Uterus (tissue), 4 donors: ENCODE measurements around the gene KLK8. TPM values are rescaled to one million over a fixed set of nuclear protein-coding genes. Genes with fewer than 3 reads are reported as not detected.
"Not testable (repeated sequence)": the region's sequence is repeated elsewhere in the genome, so short reads cannot be mapped to it uniquely, and the experiment has no call there.

Experiments
- DNase-seq, 2 donors: peaks; one replicate each; pipeline ENCODE4 v3.0.0-alpha.2; 2019 to 2020
- H3K27ac ChIP-seq, 2 donors: fragments of 200-600 bp; sonication (generic); 1 replicate in 1 of 2; 2 replicates in 1 of 2; pipeline ENCODE4 v1.5.1; 2016 to 2018
- H3K27me3 ChIP-seq, 2 donors: fragments of 200-600 bp; sonication (generic); one replicate each; pipeline ENCODE4 v1.5.1; 2018 to 2019; ENCODE audit warnings: control low read depth in 1 of 2
- H3K36me3 ChIP-seq, 2 donors: fragments of 200-600 bp; sonication (generic); one replicate each; pipeline ENCODE4 v1.5.1; 2019; ENCODE audit warnings: control low read depth in 1 of 2
- H3K4me1 ChIP-seq, 2 donors: fragments of 200-600 bp; sonication (generic); one replicate each; pipeline ENCODE4 v1.5.1; 2018 to 2019; ENCODE audit warnings: control low read depth in 1 of 2
- H3K4me3 ChIP-seq, 2 donors: fragments of 200-600 bp; sonication (generic); 1 replicate in 1 of 2; 2 replicates in 1 of 2; pipeline ENCODE4 v1.5.1; 2018 to 2019; ENCODE audit warnings: mild to moderate bottlenecking in 1 of 2
- H3K9me3 ChIP-seq, 2 donors: fragments of 200-600 bp; sonication (generic); one replicate each; pipeline ENCODE4 v1.5.1; 2019; ENCODE audit warnings: control low read depth in 1 of 2
- CTCF ChIP-seq, 4 experiments: fragments of 200-600 bp in 2 of 4; fragments of 450-650 bp in 2 of 4; sonication (generic) in 2 of 4; IDR thresholded peaks; one replicate each; pipeline ENCODE4 v1.5.1; 2016 to 2019; ENCODE audit warnings: antibody characterized with exemption in 4 of 4, mild to moderate bottlenecking in 2 of 4, moderate library complexity in 1 of 4
- POLR2A ChIP-seq, 2 donors: fragments of 450-650 bp; IDR thresholded peaks; one replicate each; pipeline ENCODE4 v1.6.1; 2016; ENCODE audit warnings: antibody characterized with exemption in 2 of 2, mild to moderate bottlenecking in 1 of 2, moderate library complexity in 1 of 2
- intact Hi-C: fragments of 100-400 bp; cut with DNase I; formaldehyde crosslinking; loops from one replicate; pipeline ENCODE4 v1.15.1; 2023; ENCODE audit warnings: low total_unique reads
- total RNA-seq, 4 donors: library from RNA; depleted of rRNA in 3 of 4; stranded (reverse); fragments of >200 nt in 3 of 4; gene quantifications; one replicate each; pipeline versions ENCODE4 v1.1.0 to v1.2.4, GENCODE V29; 2014 to 2023
- donor health status: DM: yes; HTN: yes; CAD: no.

KLK8 gene
- total RNA-seq, 4 donors from 2014 or later: 4.8 TPM; not detected in 3

GRCh38 chr19:50992666-50993035 is 8.8 kb downstream of the KLK8 start:
- Histone ChIP-seq H3K27me3 (no peaks in the 10 kb centered on the region), H3K9me3 (no peaks in the 10 kb centered on the region), H3K27ac (no peak overlapping the region), H3K4me3 (no peak overlapping the region), H3K36me3 (no peaks in the 10 kb centered on the region), H3K4me1 (no peaks in the 10 kb centered on the region)
- no peak for TF ChIP-seq POLR2A (IDR thresholded peaks at IDR 0.05)
- TF ChIP-seq CTCF (IDR thresholded peaks at IDR 0.05): no peak
- no peak for DNase-seq
- intact Hi-C loops: no loop called here

DNA sequence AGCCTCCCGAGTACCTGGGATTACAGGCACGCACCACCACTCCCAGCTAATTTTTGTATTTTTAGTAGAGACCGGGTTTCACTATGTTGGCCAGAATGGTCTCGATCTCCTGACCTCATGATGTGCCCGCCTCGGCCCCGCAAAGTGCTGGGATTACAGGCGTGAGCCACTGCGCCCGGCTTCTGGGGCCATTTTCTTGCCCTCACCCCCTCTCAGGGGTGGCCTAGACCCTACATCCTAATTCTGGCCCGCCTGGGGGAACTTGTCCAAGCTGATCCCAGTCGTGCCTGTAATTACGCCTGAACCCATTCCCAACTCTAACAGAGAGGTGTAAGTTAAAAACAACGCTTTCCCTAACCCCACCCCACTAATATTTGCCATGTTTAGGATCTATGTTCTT is 17.0 kb downstream of the KLK8 start:
- H3K4me1 ChIP-seq, H3K36me3 ChIP-seq, H3K4me3 ChIP-seq, H3K27ac ChIP-seq, DNase-seq, H3K9me3 ChIP-seq, intact Hi-C loops, H3K27me3 ChIP-seq: not testable (repeated sequence)

- DNase-seq: no peak
- H3K9me3 ChIP-seq: no peaks in the 10 kb centered on the region
- no peak for TF ChIP-seq POLR2A (IDR thresholded peaks at IDR 0.05)
- no peak for TF ChIP-seq CTCF (IDR thresholded peaks at IDR 0.05)
- H3K27ac ChIP-seq: no peak within 1 kb of the TSS
- intact Hi-C loops: no loop called here
- no peak within 1 kb of the TSS for H3K4me3 ChIP-seq
- peaks cover 0 to 4% of the 10 kb centered on the region in 2 donors for H3K27me3 ChIP-seq
- no peaks in the 10 kb centered on the region for H3K36me3 ChIP-seq
- no peaks in the 10 kb centered on the region for H3K4me1 ChIP-seq
These were observed 17.6 kb downstream of the KLK8 start, which contains the start of gene KLK7 for GRCh38 chr19:50983625-50984292. Gene KLK7 (minus strand): TSS chr19:50983917. CDS start chr19:50982399, 1,518 bp downstream.

GRCh38 chr19:50982186-50982585 is 19.2 kb downstream of the KLK8 start:
- H3K36me3 ChIP-seq: no peaks in the 10 kb centered on the region
- peaks cover 0 to 4% of the 10 kb centered on the region in 2 donors for H3K27me3 ChIP-seq
- no peaks in the 10 kb centered on the region for H3K4me1 ChIP-seq
- intact Hi-C loops: no loop called here
- no peak overlapping the region for H3K4me3 ChIP-seq
- no peak for DNase-seq
- no peak overlapping the region for H3K27ac ChIP-seq
- H3K9me3 ChIP-seq: no peaks in the 10 kb centered on the region
- TF ChIP-seq POLR2A (IDR thresholded peaks at IDR 0.05): no peak
- TF ChIP-seq CTCF (IDR thresholded peaks at IDR 0.05): no peak

GRCh38 chr19:50981587-50982146 is 19.7 kb downstream of the KLK8 start:
- TF ChIP-seq POLR2A (IDR thresholded peaks at IDR 0.05) (no peak), CTCF (IDR thresholded peaks at IDR 0.05) (no peak)
- Histone ChIP-seq H3K36me3 (no peaks in the 10 kb centered on the region), H3K27ac (no peak overlapping the region), H3K4me3 (no peak overlapping the region), H3K4me1 (no peaks in the 10 kb centered on the region), H3K27me3 (peaks cover 0 to 4% of the 10 kb centered on the region in 2 donors), H3K9me3 (no peaks in the 10 kb centered on the region)
- intact Hi-C loops: no loop called here
- no peak for DNase-seq
